ENCODE data around the gene THRB. TPM values are rescaled to one million over a fixed set of nuclear protein-coding genes. Genes with fewer than 3 reads are reported as not detected.

Gene THRB
- total RNA-seq, 6 donors from 2014 or later = 5.5 to 15.2 (median 12.0) TPM

GRCh38 chr3:24505691-24506550, 11.3 kb upstream of the THRB start:
- ATAC-seq (ENCODE audit: low FRiP score in 2 of 2) (peak in 1 of 2 donors; percentile 30), DNase-seq (no peak)
- Histone ChIP-seq H3K36me3 (no peaks in the 10 kb centered on the region), H3K4me3 (no peak overlapping the region), H3K9me3 (no peaks in the 10 kb centered on the region), H3K4me1 (no peaks in the 10 kb centered on the region), H3K27me3 (no peaks in the 10 kb centered on the region), H3K27ac (no peak overlapping the region)
- 78 to 80% methylated on average over 7 of the region's 7 CpGs for WGBS, 2 donors
- TF ChIP-seq EP300 (IDR thresholded peaks at IDR 0.05) = no peak
- no peak for TF ChIP-seq CTCF (IDR thresholded peaks at IDR 0.05)
- no peak for TF ChIP-seq POLR2AphosphoS5 (IDR thresholded peaks at IDR 0.05)
- TF ChIP-seq POLR2A (IDR thresholded peaks at IDR 0.05) = no peak

- Histone ChIP-seq H3K36me3 (no peaks in the 10 kb centered on the region), H3K4me1 (no peaks in the 10 kb centered on the region), H3K9me3 (no peaks in the 10 kb centered on the region), H3K27me3 (no peaks in the 10 kb centered on the region), H3K27ac (no peak overlapping the region), H3K4me3 (no peak overlapping the region)
- no peak for DNase-seq
- ATAC-seq (ENCODE audit: low FRiP score in 2 of 2) = no peak
- TF ChIP-seq CTCF (IDR thresholded peaks at IDR 0.05) (no peak), POLR2AphosphoS5 (IDR thresholded peaks at IDR 0.05) (no peak), POLR2A (IDR thresholded peaks at IDR 0.05) (no peak), EP300 (IDR thresholded peaks at IDR 0.05) (no peak)
These were observed 10.1 kb upstream of the THRB start for GRCh38 chr3:24504772-24505171.

GRCh38 chr3:24503616-24504113, 9.0 kb upstream of the THRB start:
- no peak for DNase-seq
- Histone ChIP-seq H3K4me3 (no peak overlapping the region), H3K4me1 (no peaks in the 10 kb centered on the region), H3K27ac (no peak overlapping the region), H3K36me3 (no peaks in the 10 kb centered on the region), H3K27me3 (no peaks in the 10 kb centered on the region), H3K9me3 (no peaks in the 10 kb centered on the region)
- TF ChIP-seq CTCF (IDR thresholded peaks at IDR 0.05) = no peak
- no peak for TF ChIP-seq EP300 (IDR thresholded peaks at IDR 0.05)
- no peak for TF ChIP-seq POLR2AphosphoS5 (IDR thresholded peaks at IDR 0.05)
- no peak for TF ChIP-seq POLR2A (IDR thresholded peaks at IDR 0.05)
- 77 to 80% methylated on average over 3 of the region's 3 CpGs for WGBS, 2 donors
- ATAC-seq (ENCODE audit: low FRiP score in 2 of 2) = peak in 1 of 2 donors; percentile 51

- Histone ChIP-seq H3K4me1 (no peaks in the 10 kb centered on the region), H3K27me3 (no peaks in the 10 kb centered on the region), H3K36me3 (no peaks in the 10 kb centered on the region), H3K9me3 (no peaks in the 10 kb centered on the region), H3K27ac (no peak overlapping the region), H3K4me3 (no peak overlapping the region)
- WGBS, 2 donors = 45 to 68% methylated on average over 1 of the region's 1 CpG
- TF ChIP-seq EP300 (IDR thresholded peaks at IDR 0.05) (no peak), POLR2AphosphoS5 (IDR thresholded peaks at IDR 0.05) (no peak), POLR2A (IDR thresholded peaks at IDR 0.05) (no peak), CTCF (IDR thresholded peaks at IDR 0.05) (no peak)
- DNase-seq = no peak
- ATAC-seq (ENCODE audit: low FRiP score in 2 of 2) = peak in 1 of 2 donors; percentile 49
These were observed 8.0 kb upstream of the THRB start for GRCh38 chr3:24502690-24503089.

Measured in upper lobe of left lung (tissue), 6 donors.